Inflammatory macrophage treated with lipopolysaccharide for 1 hour (primary cell): Measurements from ENCODE around the gene HCFC2.

Experiments used
- DNase-seq, 2 donors: peaks; one replicate each; pipeline ENCODE4 v3.0.0-alpha.2; 2020 to 2022

The HCFC2 gene

DNA sequence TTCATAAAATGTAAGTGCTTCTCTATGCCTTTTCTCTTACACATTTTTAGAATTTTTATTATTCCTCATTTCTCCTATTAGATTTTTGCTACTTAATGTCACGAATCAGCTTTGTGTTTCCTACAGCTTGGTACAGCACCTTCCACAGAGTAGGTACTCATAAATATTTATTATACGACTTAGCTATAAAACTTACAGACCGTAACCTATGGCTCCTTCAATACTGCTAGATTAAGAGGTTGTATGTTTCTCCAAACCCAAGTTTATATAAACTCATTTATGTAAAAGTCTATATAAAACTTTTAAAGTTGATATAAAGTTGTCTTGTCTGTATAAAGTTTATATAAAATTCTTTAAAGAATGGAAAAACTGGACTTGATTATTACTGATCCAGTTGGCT is 62.2 kb downstream of the HCFC2 start:
- no peak for DNase-seq

DNA sequence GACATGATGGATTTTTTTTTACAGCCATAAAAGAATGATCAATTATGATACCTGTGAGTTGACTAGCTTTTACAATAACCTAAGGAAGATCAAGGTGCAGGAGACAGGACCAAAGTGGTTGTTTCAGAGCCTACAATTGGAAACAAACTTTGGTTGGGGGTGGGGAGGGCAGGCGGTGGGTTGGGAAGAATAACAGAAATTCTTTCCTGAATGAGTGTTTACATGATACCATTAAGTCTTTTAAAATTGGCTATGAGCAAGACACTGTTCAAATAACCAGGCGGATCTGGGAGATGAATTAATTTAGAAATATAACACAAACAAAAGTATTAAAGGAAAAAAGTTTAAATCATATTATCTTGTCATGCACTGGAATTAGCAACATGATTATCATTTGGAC is 66.4 kb downstream of the HCFC2 start:
- no peak for DNase-seq

DNA sequence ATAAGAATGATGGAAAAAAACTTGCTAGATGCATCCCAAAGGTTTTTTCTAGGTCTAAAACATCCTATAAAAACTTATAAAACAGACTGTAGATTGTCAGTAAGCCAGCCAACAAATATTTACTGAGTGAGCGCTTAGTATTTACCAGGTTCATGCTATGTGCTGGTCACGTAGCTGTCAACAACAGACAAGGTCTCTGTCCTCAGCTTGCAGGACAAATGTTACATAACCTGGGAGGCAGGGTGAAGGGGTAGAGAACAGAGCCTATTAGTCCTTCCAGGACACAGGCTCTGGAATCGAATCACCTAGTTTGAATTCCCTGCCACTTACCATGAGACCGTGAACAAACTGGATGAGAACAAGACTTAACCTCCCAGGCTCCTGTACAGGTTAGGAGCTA is 67.3 kb downstream of the HCFC2 start:
- DNase-seq: no peak

DNA sequence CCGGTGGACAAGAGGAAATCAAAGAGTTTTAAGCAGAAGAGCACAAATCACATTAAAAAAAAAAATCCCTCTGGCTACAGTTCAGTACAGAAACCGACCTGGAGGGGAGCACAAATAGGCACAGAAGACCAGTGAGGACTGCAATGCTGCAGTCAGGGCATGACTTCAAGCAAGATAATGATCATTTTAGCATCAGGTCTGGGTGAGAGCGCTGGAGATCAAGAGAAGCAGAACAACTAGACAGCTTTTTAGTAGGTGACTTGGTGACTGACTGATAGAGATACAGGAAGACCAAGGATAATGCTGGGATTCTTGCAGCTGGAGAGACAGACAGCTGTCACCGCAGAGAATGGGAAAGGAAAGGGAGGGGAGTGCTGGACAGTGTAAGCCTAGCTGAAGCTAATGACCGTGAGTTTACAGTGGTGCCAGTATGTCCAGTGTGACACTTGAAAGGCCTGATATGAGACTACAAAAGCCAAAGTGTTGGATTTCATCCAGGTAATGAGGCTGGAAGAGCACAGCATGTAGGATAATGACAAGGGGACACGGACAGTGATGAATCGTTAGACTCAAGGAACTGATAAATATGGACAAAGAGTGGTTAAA is 68.1 kb downstream of the HCFC2 start:
- no peak for DNase-seq

DNA sequence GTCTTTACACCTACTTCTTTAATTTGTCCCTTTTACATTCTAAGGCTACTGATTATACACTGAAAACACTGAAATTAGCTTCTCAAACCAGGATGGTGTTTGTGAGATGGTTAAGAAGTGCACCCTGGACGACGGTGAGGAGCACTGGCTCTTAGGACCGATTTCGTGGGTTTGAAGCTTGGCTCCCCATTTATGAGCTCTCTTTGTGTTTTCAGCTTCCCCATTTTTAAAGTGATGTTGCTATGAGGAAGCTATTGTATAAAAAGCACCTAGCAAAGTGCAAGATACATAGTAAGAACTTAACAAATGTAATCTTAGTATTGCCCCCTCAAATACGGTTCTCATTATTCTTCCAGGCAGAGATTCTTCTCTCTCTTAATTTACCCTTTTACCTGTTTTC is 69.0 kb downstream of the HCFC2 start:
- peak in 1 of 2 donors; percentile 6 for DNase-seq

DNA sequence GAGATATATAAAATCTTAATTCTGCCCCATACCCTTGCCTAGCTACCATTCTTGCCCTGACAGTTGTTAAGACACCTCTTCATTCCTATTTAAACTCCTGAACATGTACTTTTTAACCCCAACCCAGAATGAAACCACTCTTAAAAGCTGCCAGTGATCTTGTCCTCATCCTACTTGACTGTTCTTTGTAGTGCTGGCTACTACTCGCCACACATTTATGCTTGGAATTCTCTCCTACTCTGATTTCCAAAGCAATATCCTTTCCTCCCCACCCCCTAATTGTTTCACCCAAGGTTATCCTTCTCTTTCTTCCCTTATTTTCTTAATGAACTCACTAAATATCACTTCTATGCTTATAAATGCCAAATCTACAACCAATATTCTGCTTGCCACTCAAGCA is 69.5 kb downstream of the HCFC2 start:
- no peak for DNase-seq

DNA sequence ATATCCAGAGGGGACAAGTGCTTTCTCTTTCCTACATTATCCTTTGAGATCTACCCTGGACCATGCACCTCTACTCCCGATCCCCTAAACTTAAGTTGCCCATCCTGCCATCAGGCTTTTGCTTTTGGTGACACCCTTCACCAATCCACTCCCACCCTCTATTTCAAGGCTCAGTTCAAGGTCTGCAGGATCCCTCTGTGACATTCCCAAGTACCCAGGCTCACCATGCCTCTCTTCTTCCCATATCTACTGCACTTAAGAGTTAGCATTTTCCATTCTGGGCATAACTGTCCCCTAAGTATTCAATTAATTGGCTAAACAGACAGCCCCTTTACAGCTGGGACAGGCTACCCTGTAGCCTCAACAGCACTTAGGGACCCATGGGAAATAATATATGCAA is 70.6 kb downstream of the HCFC2 start:
- no peak for DNase-seq

- no peak for DNase-seq
These were observed 72.2 kb downstream of the HCFC2 start for GRCh38 chr12:104136577-104136976.

- DNase-seq: peak; percentile 18 to 19
These were observed 72.9 kb downstream of the HCFC2 start for GRCh38 chr12:104137001-104137901.

GRCh38 chr12:104137902-104138796 is 73.8 kb downstream of the HCFC2 start, which contains the start of gene NFYB:
TSS of gene NFYB (minus strand) at chr12:104138210. CDS start at chr12:104135453, 2,757 bp downstream.
- peak; percentile 95 to 97 for DNase-seq

DNA sequence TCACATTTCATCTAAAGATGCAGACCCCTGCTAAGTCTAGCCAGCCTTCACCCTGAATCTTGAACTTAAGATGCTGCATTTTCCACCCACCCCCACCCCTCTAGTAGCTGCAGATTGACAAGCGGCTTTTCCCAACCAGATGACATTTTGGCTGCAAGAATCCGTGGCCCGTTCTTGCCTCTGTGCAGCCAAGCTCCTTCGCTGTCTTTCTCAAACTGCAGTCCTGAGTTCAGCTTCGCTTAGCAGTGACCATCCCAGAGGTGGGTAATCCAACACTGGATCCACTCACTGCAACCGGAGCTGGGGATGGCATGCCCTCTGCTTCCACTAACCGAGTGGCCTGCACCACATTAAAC is 74.4 kb downstream of the HCFC2 start:
- DNase-seq: no peak

- DNase-seq: no peak
These were observed 78.2 kb downstream of the HCFC2 start for GRCh38 chr12:104142543-104142942.

GRCh38 chr12:104143002-104143401 is 78.7 kb downstream of the HCFC2 start:
- DNase-seq: no peak

DNA sequence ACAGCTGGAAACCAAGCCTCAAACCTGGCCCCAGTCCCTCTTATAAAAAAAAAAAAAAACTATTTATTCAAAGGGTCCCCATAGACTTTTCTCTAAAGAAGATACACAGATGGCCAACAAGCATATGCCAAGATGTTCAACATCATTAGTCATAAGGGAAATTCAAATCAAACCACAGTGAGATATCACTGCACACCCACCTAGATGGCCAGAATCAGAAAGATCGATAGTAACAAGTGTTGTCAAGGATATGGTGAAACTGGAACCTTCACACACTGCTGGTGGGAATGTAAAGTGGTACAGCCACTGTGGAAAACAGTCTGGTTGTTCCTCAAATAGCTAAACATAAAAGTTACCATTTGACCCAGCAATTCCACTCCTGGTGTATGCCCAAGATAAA is 79.6 kb downstream of the HCFC2 start:
- DNase-seq: no peak

DNA sequence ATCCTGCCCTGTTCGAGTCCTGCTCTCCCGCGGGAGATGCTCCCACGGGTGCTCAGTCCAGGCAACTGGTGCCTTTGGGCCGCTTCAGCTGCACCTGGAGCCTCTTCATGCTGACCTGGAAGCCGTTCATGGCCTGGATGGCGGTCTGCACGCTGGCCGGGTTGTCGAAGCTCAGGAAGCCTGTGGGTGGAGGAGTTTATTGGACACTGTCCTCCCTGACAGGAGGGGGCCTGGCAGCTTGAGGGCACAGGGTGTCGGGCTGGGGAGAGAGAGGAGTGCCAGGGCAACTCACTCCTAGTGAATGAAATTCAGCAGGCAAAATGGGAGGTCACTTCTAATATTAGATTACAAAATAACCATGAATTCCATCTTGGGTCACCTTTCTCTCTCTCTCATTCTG is 83.0 kb downstream of the HCFC2 start:
- DNase-seq: no peak

- no peak for DNase-seq
These were observed 86.1 kb downstream of the HCFC2 start for GRCh38 chr12:104150416-104150815.

DNA sequence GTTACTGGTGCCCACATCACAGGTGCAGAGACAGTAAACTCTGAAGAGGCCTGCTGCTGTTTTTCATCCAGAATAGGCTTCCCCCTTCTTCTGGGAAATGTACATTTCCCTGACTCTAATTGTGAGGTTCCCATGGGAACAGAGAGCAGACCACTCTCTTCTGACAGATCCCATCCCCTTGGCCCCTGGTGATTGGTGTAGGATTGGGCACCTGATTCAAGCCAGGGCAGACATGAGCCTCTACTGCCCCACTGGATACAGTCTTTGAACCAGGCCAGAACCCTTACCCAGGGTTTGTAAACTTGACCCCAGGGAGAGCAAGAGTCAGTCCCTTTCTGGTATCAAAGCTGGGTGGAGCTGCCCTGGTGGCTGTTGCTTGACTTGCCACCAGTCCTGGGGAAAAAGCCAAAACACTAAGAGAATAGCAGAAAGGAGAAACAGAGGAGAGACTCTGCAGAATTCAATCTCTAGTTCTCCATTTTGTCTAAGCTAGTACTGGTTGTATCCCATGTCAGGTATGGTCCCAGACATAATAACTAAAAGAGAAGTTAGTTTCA is 88.4 kb downstream of the HCFC2 start:
- no peak for DNase-seq

GRCh38 chr12:104154286-104154685 is 90.0 kb downstream of the HCFC2 start:
- DNase-seq: peak in 1 of 2 donors; percentile 37

- no peak for DNase-seq
These were observed 90.5 kb downstream of the HCFC2 start for GRCh38 chr12:104154806-104155205.
